Measurements from ENCODE around the gene TTC12.

The TTC12 gene

GRCh38 chr11:113411536-113411935 is 97.2 kb downstream of the TTC12 start:
- TF ChIP-seq CTCF (IDR thresholded peaks at IDR 0.05; ENCODE audit: low read depth, low read length), result no peak
- H3K4me3 ChIP-seq (ENCODE audit: low read depth, low read length), result no peak overlapping the region

- no peak overlapping the region for H3K4me3 ChIP-seq (ENCODE audit: low read depth, low read length)
- no peak for TF ChIP-seq CTCF (IDR thresholded peaks at IDR 0.05; ENCODE audit: low read depth, low read length)
Observed at GRCh38 chr11:113412675-113413074, 98.3 kb downstream of the TTC12 start.

GRCh38 chr11:113415343-113415742 is 101.0 kb downstream of the TTC12 start:
- no peak overlapping the region for H3K4me3 ChIP-seq (ENCODE audit: low read depth, low read length)
- TF ChIP-seq CTCF (IDR thresholded peaks at IDR 0.05; ENCODE audit: low read depth, low read length), result no peak
